ENCODE data around the gene SCLY.
A peak's percentile ranks its signal among the peaks of the same experiment; 100 is the strongest.

Gene SCLY

GRCh38 chr2:238138331-238139195 is 77.8 kb downstream of the SCLY start, which contains the start of gene KLHL30:
Gene KLHL30 (plus strand): TSS chr2:238138668. CDS start chr2:238140755, 2,087 bp downstream.
- no peak for DNase-seq (ENCODE audit: low read depth)
- H3K4me3 ChIP-seq (ENCODE audit: low read length), result no peak within 1 kb of the TSS
- no peak for TF ChIP-seq CTCF (IDR thresholded peaks at IDR 0.05; ENCODE audit: insufficient read depth, low read depth, low read length, missing control alignments)

GRCh38 chr2:238139196-238140039 is 78.6 kb downstream of the SCLY start:
- no peak for DNase-seq (ENCODE audit: low read depth)
- no peak overlapping the region for H3K4me3 ChIP-seq (ENCODE audit: low read length)

GRCh38 chr2:238140040-238140439 is 79.2 kb downstream of the SCLY start:
- H3K4me3 ChIP-seq (ENCODE audit: low read length), result no peak overlapping the region
- no peak for DNase-seq (ENCODE audit: low read depth)
- TF ChIP-seq CTCF (IDR thresholded peaks at IDR 0.05; ENCODE audit: insufficient read depth, low read depth, low read length, missing control alignments), result no peak

More at GRCh38 chr2:238139196-238140039, 78.6 kb downstream of the SCLY start:
- TF ChIP-seq CTCF (IDR thresholded peaks at IDR 0.05; ENCODE audit: insufficient read depth, low read depth, low read length, missing control alignments), result no peak

GRCh38 chr2:238140721-238141540 is 80.1 kb downstream of the SCLY start:
- H3K4me3 ChIP-seq (ENCODE audit: low read length), result no peak overlapping the region
- DNase-seq (ENCODE audit: low read depth), result no peak
- no peak for TF ChIP-seq CTCF (IDR thresholded peaks at IDR 0.05; ENCODE audit: insufficient read depth, low read depth, low read length, missing control alignments)

GRCh38 chr2:238141541-238142318 is 80.9 kb downstream of the SCLY start:
- TF ChIP-seq CTCF (IDR thresholded peaks at IDR 0.05; ENCODE audit: insufficient read depth, low read depth, low read length, missing control alignments), result no peak
- DNase-seq (ENCODE audit: low read depth), result peak; percentile 75
- H3K4me3 ChIP-seq (ENCODE audit: low read length), result no peak overlapping the region

All from epithelial cell of esophagus (primary cell).